ENCODE results near the gene NSRP1. TPM values are rescaled to one million over a fixed set of nuclear protein-coding genes. Genes with fewer than 3 reads are reported as not detected.
"Not testable (repeated sequence)": the region's sequence is repeated elsewhere in the genome, so short reads cannot be mapped to it uniquely, and the experiment has no call there.

Gene NSRP1
- total RNA-seq, 1 experiment from 2014 or later, result 10.9 TPM

DNA sequence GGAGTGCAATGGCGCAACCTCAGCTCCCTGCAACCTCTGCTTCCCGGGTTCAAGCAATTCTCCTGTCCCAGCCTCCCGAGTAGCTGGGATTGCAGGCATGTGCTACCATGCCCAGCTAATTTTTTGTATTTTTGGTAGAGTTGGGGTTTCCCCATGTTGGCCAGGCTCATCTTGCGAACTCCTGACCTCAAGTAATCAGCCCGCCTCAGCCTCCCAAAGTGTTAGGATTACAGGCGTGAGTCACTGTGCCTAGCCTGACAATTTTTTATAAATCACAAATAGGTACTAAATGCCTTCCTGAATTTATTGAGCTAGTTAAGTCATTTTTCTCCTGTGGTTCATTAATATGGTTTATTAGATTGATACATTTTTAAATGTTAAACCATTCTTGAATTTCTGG lies 31.2 kb downstream of the NSRP1 start:
- not testable (repeated sequence) for H3K27ac ChIP-seq; H3K27me3 ChIP-seq (replicated peaks); H3K4me1 ChIP-seq (replicated peaks); H3K36me3 ChIP-seq; H3K9me3 ChIP-seq (replicated peaks); H3K4me3 ChIP-seq; DNase-seq (ENCODE audit: low read depth in 1 of 2, low spot score in 2 of 2)

DNA sequence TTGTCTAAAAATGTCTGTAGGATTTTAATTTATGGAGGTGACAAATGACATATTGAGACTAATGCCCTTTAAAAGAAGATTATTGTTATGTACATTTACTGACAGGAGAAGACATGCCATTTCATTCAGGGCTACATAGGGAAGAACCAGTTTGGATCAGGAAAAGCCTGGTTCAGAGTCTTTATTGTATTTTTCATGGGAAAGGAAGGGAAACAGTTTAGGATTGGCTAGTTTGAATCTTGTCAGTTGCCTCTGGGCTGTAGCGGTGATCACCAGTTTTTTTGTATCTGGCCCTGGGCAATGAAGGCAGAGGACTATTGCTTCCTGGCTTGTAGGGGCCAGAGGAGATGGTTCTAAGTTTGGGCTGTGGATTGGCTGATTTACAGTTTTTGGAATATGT lies 31.8 kb downstream of the NSRP1 start:
- Histone ChIP-seq H3K4me3 (no peak overlapping the region), H3K4me1 (replicated peaks) (peaks cover 4% of the 10 kb centered on the region; the same call in 1 of the 2 replicates), H3K27ac (no peak overlapping the region), H3K9me3 (replicated peaks) (no peaks in the 10 kb centered on the region), H3K36me3 (peaks cover 9% of the 10 kb centered on the region), H3K27me3 (replicated peaks) (no peaks in the 10 kb centered on the region)
- DNase-seq (ENCODE audit: low read depth in 1 of 2, low spot score in 2 of 2), result no peak

GRCh38 chr17:30151471-30151870 lies 34.9 kb downstream of the NSRP1 start:
- Histone ChIP-seq H3K27ac (no peak overlapping the region), H3K4me1 (replicated peaks) (peaks cover 4% of the 10 kb centered on the region; the same call in 1 of the 2 replicates), H3K36me3 (peaks cover 25% of the 10 kb centered on the region), H3K9me3 (replicated peaks) (no peaks in the 10 kb centered on the region), H3K4me3 (no peak overlapping the region), H3K27me3 (replicated peaks) (no peaks in the 10 kb centered on the region)
- no peak for DNase-seq (ENCODE audit: low read depth in 1 of 2, low spot score in 2 of 2)

DNA sequence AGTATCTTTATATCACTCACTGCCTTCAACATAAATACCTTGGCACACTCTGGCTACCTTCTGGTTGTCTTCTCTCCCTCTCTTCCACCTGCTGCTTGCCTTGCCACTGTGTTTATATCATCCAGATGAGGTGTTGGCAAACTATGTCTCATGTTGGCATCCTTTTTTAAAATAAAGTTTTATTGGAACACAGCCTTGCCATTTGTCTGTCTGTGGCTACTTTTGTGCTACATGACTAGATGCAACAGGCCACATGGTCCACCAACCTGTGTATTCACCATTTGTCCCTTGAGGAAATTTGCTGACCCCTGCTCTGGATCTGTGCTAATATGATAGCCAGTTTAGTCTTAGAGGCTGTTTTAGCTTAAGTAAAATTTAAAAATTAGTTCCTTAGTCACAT lies 36.8 kb downstream of the NSRP1 start:
- Histone ChIP-seq H3K27me3 (replicated peaks) (no peaks in the 10 kb centered on the region), H3K36me3 (peaks cover 39% of the 10 kb centered on the region), H3K4me3 (no peak overlapping the region), H3K27ac (no peak overlapping the region), H3K9me3 (replicated peaks) (no peaks in the 10 kb centered on the region), H3K4me1 (replicated peaks) (no peaks in the 10 kb centered on the region)
- no peak for DNase-seq (ENCODE audit: low read depth in 1 of 2, low spot score in 2 of 2)

- Histone ChIP-seq H3K4me1 (replicated peaks) (no peaks in the 10 kb centered on the region), H3K27me3 (replicated peaks) (no peaks in the 10 kb centered on the region)
Measured at GRCh38 chr17:30155389-30155788, 38.8 kb downstream of the NSRP1 start.

DNA sequence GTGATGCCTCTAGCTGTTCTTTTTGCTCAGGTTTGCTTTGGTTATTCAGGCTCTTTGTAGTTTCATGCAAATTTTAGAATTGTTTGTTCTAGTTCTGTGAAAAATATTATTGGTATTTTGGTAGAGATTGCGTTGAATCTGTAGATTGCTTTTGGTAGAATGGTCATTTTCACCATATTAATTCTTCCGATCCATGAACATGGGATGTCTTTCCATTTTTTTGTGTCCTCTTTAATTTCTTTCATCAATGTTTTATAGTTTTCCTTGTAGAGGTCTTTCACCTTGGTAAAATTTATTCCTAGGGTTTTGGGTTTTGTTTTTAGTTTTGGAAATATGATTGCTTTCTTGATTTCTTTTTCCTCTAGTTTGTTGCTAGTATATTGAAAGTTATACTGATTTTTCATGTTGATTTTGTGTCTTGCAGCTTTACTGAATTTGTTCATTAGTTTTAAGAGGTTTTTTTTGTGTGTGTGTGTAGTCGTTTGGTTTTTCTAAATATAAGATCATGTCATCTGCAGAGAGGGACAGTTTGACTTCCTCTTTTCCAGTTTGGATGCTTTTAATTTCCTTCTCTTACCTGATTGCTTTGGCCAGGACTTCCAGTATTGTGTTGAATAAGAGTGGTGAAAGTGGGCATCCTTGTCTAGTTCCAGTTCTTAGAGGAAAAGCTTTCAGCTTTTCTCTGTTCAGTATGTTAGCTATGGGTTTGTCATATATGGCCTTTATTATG lies 42.4 kb downstream of the NSRP1 start:
- no peak overlapping the region for H3K4me3 ChIP-seq
- no peaks in the 10 kb centered on the region for H3K9me3 ChIP-seq (replicated peaks)
- no peak overlapping the region for H3K27ac ChIP-seq
- peaks cover 43% of the 10 kb centered on the region for H3K36me3 ChIP-seq
- no peak for DNase-seq (ENCODE audit: low read depth in 1 of 2, low spot score in 2 of 2)
- H3K27me3 ChIP-seq (replicated peaks), result no peaks in the 10 kb centered on the region
- H3K4me1 ChIP-seq (replicated peaks), result no peaks in the 10 kb centered on the region

More at GRCh38 chr17:30155389-30155788, 38.8 kb downstream of the NSRP1 start:
- no peak for DNase-seq (ENCODE audit: low read depth in 1 of 2, low spot score in 2 of 2)
- H3K36me3 ChIP-seq, result peaks cover 42% of the 10 kb centered on the region
- H3K4me3 ChIP-seq, result no peak overlapping the region
- H3K27ac ChIP-seq, result no peak overlapping the region
- H3K9me3 ChIP-seq (replicated peaks), result no peaks in the 10 kb centered on the region

GRCh38 chr17:30160419-30161172 lies 44.0 kb downstream of the NSRP1 start:
- no peaks in the 10 kb centered on the region for H3K4me1 ChIP-seq (replicated peaks)
- no peak overlapping the region for H3K4me3 ChIP-seq
- H3K36me3 ChIP-seq, result peaks cover 39% of the 10 kb centered on the region
- no peak overlapping the region for H3K27ac ChIP-seq
- no peaks in the 10 kb centered on the region for H3K9me3 ChIP-seq (replicated peaks)
- DNase-seq (ENCODE audit: low read depth in 1 of 2, low spot score in 2 of 2), result no peak
- no peaks in the 10 kb centered on the region for H3K27me3 ChIP-seq (replicated peaks)

GRCh38 chr17:30161601-30162000 lies 45.0 kb downstream of the NSRP1 start:
- H3K36me3 ChIP-seq, result peaks cover 35% of the 10 kb centered on the region
- no peaks in the 10 kb centered on the region for H3K9me3 ChIP-seq (replicated peaks)
- H3K27me3 ChIP-seq (replicated peaks), result no peaks in the 10 kb centered on the region
- no peak for DNase-seq (ENCODE audit: low read depth in 1 of 2, low spot score in 2 of 2)
- H3K4me3 ChIP-seq, result no peak overlapping the region
- H3K4me1 ChIP-seq (replicated peaks), result no peaks in the 10 kb centered on the region
- no peak overlapping the region for H3K27ac ChIP-seq

- Histone ChIP-seq H3K4me1 (replicated peaks) (no peaks in the 10 kb centered on the region), H3K9me3 (replicated peaks) (no peaks in the 10 kb centered on the region), H3K27ac (no peak overlapping the region), H3K36me3 (peaks cover 34% of the 10 kb centered on the region), H3K27me3 (replicated peaks) (no peaks in the 10 kb centered on the region), H3K4me3 (no peak overlapping the region)
- DNase-seq (ENCODE audit: low read depth in 1 of 2, low spot score in 2 of 2), result no peak
Measured at GRCh38 chr17:30164531-30164930, 47.9 kb downstream of the NSRP1 start.

DNA sequence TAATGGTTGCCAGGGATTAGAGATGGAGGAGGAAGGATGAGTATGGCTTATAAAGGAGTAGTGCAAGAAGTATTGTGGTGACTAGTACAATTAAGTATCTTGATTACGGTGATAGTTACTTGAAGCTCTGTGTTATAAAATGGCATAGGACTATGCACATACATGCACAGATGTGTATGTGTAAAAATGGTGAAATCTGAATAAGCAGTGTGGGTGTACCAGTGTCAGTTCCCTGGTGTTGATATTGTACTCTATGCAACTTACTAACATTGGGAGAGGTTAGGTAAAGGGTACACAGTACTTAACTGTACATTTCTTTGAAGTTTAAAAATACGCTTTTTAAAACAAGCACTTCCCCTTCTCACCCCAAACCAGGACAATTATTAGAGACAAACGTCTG lies 48.5 kb downstream of the NSRP1 start:
- no peaks in the 10 kb centered on the region for H3K9me3 ChIP-seq (replicated peaks)
- no peaks in the 10 kb centered on the region for H3K4me1 ChIP-seq (replicated peaks)
- H3K27ac ChIP-seq, result no peak overlapping the region
- peaks cover 30% of the 10 kb centered on the region for H3K36me3 ChIP-seq
- no peak overlapping the region for H3K4me3 ChIP-seq
- no peaks in the 10 kb centered on the region for H3K27me3 ChIP-seq (replicated peaks)
- DNase-seq (ENCODE audit: low read depth in 1 of 2, low spot score in 2 of 2), result no peak

DNA sequence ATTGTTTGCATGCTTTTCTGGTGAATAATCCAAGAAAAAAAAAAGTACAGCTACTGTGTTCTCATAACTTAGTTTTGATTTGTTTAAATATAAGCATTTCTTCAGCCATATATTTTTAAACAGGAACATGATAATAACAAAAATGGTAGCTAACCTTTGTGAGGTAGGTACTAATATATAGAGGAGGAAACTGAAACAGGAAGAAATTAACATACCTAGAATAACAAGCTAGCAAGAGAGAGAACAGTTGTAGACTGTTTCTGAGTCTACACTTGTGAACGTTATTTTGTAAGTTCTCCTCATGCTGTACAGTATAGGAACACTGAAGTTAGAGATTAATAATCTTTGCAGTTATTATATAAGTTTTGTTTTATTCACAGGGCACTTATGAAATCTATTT lies 49.3 kb downstream of the NSRP1 start:
- no peak for DNase-seq (ENCODE audit: low read depth in 1 of 2, low spot score in 2 of 2)
- no peaks in the 10 kb centered on the region for H3K27me3 ChIP-seq (replicated peaks)
- no peak overlapping the region for H3K27ac ChIP-seq
- no peak overlapping the region for H3K4me3 ChIP-seq
- no peaks in the 10 kb centered on the region for H3K9me3 ChIP-seq (replicated peaks)
- H3K36me3 ChIP-seq, result peaks cover 34% of the 10 kb centered on the region
- no peaks in the 10 kb centered on the region for H3K4me1 ChIP-seq (replicated peaks)

GRCh38 chr17:30170415-30170987 lies 53.9 kb downstream of the NSRP1 start:
- Histone ChIP-seq H3K9me3 (replicated peaks) (no peaks in the 10 kb centered on the region), H3K4me3 (no peak overlapping the region), H3K36me3 (peaks cover 51% of the 10 kb centered on the region), H3K27ac (no peak overlapping the region), H3K4me1 (replicated peaks) (no peaks in the 10 kb centered on the region), H3K27me3 (replicated peaks) (no peaks in the 10 kb centered on the region)
- no peak for DNase-seq (ENCODE audit: low read depth in 1 of 2, low spot score in 2 of 2)

DNA sequence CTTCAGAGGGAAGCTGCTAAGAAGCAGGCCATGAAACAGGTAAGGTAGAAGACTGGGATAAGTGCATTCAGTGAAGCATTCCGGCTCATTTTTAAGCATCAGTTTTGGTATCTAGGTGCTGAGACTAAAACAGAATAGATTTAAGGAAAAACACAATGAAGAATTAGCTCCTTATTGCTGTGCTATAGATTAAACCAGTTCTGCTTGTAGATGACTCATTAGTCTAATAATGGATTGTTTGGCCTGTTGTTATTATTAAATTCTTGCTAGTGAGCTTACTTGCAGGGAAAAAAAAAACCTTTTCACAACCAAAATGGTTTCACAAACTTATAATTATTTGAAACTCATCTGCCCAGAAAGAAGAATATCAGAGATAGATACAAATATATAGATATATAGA lies 55.9 kb downstream of the NSRP1 start:
- no peak overlapping the region for H3K4me3 ChIP-seq
- no peaks in the 10 kb centered on the region for H3K4me1 ChIP-seq (replicated peaks)
- peaks cover 59% of the 10 kb centered on the region for H3K36me3 ChIP-seq
- H3K27ac ChIP-seq, result no peak overlapping the region
- no peaks in the 10 kb centered on the region for H3K9me3 ChIP-seq (replicated peaks)
- H3K27me3 ChIP-seq (replicated peaks), result no peaks in the 10 kb centered on the region
- DNase-seq (ENCODE audit: low read depth in 1 of 2, low spot score in 2 of 2), result no peak

GRCh38 chr17:30173649-30174048 lies 57.0 kb downstream of the NSRP1 start:
- no peaks in the 10 kb centered on the region for H3K27me3 ChIP-seq (replicated peaks)
- H3K4me3 ChIP-seq, result no peak overlapping the region
- no peaks in the 10 kb centered on the region for H3K9me3 ChIP-seq (replicated peaks)
- H3K36me3 ChIP-seq, result peaks cover 68% of the 10 kb centered on the region
- H3K4me1 ChIP-seq (replicated peaks), result no peaks in the 10 kb centered on the region
- no peak overlapping the region for H3K27ac ChIP-seq
- no peak for DNase-seq (ENCODE audit: low read depth in 1 of 2, low spot score in 2 of 2)
